PC-3 (cell line): ENCODE data around the gene PRM2. TPM values are rescaled to one million over a fixed set of nuclear protein-coding genes. Genes with fewer than 3 reads are reported as not detected.

ENCODE experiments used
- ATAC-seq: fragments of 200-7000 bp; cut with Tn5 transposase; 2 replicates; pipeline ENCODE4 v1.9.1; 2020; ENCODE audit warnings: mild to moderate bottlenecking, moderate library complexity
- BruUV-seq: library from RNA; stranded (reverse); fragments of 400-500 nt; replicated peaks from 2 replicates; lab custom pipeline; 2021; lab: Mats Ljungman, UMichigan
- CTCF ChIA-PET: fragments of 300-600 bp; sonication (Branson Sonifier 250); formaldehyde crosslinking; loops from one replicate; lab custom pipeline; 2022; ENCODE audit warnings: antibody characterized with exemption; lab: Charles Lee
- POLR2A ChIA-PET: fragments of 300-600 bp; sonication (Branson Sonifier 250); formaldehyde crosslinking; loops from one replicate; lab custom pipeline; 2022; ENCODE audit warnings: antibody characterized with exemption; ENCODE audit not compliant: unreplicated experiment; lab: Charles Lee
- DNase-seq: peaks from one replicate; pipeline ENCODE4 v3.0.0-alpha.2; 2015
- H2AFZ ChIP-seq: fragments of 300-600 bp; sonication (generic); 2 replicates; pipeline ENCODE4 v1.6.0; 2016; ENCODE audit warnings: antibody characterized with exemption, low read length
- H3F3A ChIP-seq: fragments of 300-600 bp; sonication (generic); one replicate; pipeline ENCODE4 v1.6.0; 2017; ENCODE audit warnings: antibody characterized with exemption, low read length, control low read depth, mild to moderate bottlenecking; ENCODE audit not compliant: unreplicated experiment
- H3K27ac ChIP-seq: fragments of 300-600 bp; sonication (generic); 2 replicates; pipeline ENCODE4 v1.5.1; 2016; ENCODE audit warnings: mild to moderate bottlenecking, low read length
- H3K27me3 ChIP-seq: fragments of 300-600 bp; sonication (generic); 2 replicates; pipeline ENCODE4 v1.6.1; 2016; ENCODE audit warnings: low read length, mixed read lengths
- H3K36me3 ChIP-seq: fragments of 300-600 bp; sonication (generic); 2 replicates; pipeline ENCODE4 v1.6.1; 2016; ENCODE audit warnings: low read depth, mixed run types, low read length, mixed read lengths
- H3K4me1 ChIP-seq: fragments of 300-600 bp; sonication (generic); 2 replicates; pipeline ENCODE4 v1.5.1; 2016; ENCODE audit warnings: low read length; ENCODE audit not compliant: insufficient read depth
- H3K4me2 ChIP-seq: fragments of 300-600 bp; sonication (generic); 2 replicates; pipeline ENCODE4 v1.6.0; 2016; ENCODE audit warnings: low read length
- H3K4me3 ChIP-seq: fragments of 300-600 bp; sonication (generic); 2 replicates; pipeline ENCODE4 v1.5.1; 2016; ENCODE audit warnings: mild to moderate bottlenecking, low read length, mixed read lengths
- H3K79me2 ChIP-seq: fragments of 300-600 bp; sonication (generic); 2 replicates; pipeline ENCODE4 v1.6.1; 2017; ENCODE audit warnings: low read length, mixed read lengths
- H3K9ac ChIP-seq: fragments of 300-600 bp; sonication (generic); 2 replicates; pipeline ENCODE4 v1.6.0; 2016; ENCODE audit warnings: mild to moderate bottlenecking, low read length
- H3K9me2 ChIP-seq: fragments of 300-600 bp; sonication (generic); replicated peaks from 2 replicates; pipeline ENCODE4 v1.6.1; 2016; ENCODE audit warnings: mixed run types, low read length, mixed read lengths
- H3K9me3 ChIP-seq: fragments of 300-600 bp; sonication (generic); 2 replicates; pipeline ENCODE4 v1.6.1; 2016; ENCODE audit warnings: low read length, mixed read lengths
- H4K20me1 ChIP-seq: fragments of 300-600 bp; sonication (generic); 2 replicates; pipeline ENCODE4 v1.6.1; 2016; ENCODE audit warnings: low read length, mixed read lengths
- EZH2 ChIP-seq: fragments of 300-600 bp; sonication (generic); IDR thresholded peaks from one replicate; pipeline ENCODE4 v1.6.1; 2017; ENCODE audit warnings: antibody characterized with exemption, mild to moderate bottlenecking, low read length; ENCODE audit not compliant: unreplicated experiment
- intact Hi-C: fragments of 100-400 bp; cut with micrococcal nuclease; formaldehyde crosslinking; loops from 2 replicates; pipeline ENCODE4 v1.9.0; 2023
- total RNA-seq: library from RNA; depleted of rRNA; stranded (reverse); fragments of >200 nt; gene quantifications from 2 replicates; pipeline ENCODE4 v1.2.3, GENCODE V29; 2014
- TF ChIP-seq, protein P1 (sequence below): fragments of 300-600 bp; sonication (generic); conservative IDR thresholded peaks from 2 replicates; pipeline ENCODE4 v1.5.1; 2017; ENCODE audit warnings: antibody characterized with exemption, low read depth, mild to moderate bottlenecking, low read length

PRM2 gene
- total RNA-seq, 1 experiment from 2014 or later: not detected

- TF ChIP-seq, protein P1, sequence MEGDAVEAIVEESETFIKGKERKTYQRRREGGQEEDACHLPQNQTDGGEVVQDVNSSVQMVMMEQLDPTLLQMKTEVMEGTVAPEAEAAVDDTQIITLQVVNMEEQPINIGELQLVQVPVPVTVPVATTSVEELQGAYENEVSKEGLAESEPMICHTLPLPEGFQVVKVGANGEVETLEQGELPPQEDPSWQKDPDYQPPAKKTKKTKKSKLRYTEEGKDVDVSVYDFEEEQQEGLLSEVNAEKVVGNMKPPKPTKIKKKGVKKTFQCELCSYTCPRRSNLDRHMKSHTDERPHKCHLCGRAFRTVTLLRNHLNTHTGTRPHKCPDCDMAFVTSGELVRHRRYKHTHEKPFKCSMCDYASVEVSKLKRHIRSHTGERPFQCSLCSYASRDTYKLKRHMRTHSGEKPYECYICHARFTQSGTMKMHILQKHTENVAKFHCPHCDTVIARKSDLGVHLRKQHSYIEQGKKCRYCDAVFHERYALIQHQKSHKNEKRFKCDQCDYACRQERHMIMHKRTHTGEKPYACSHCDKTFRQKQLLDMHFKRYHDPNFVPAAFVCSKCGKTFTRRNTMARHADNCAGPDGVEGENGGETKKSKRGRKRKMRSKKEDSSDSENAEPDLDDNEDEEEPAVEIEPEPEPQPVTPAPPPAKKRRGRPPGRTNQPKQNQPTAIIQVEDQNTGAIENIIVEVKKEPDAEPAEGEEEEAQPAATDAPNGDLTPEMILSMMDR: no peak
- peak overlapping the region; percentile 79 for H3K9ac ChIP-seq
- CTCF ChIA-PET: interaction anchor here (0.6 to 2.4 kb wide), 6 partner anchors 55 to 333 kb away, joined by 3 to 25 read pairs (median 5); no protein-coding TSS in a partner anchor
- peaks cover 26% of the 10 kb centered on the region for H3K79me2 ChIP-seq
- intact Hi-C loops: loop anchor here (1.0 to 10.0 kb wide), 3 partner anchors 101 to 285 kb away; no protein-coding TSS in a partner anchor
- H3K27me3 ChIP-seq: no peaks in the 10 kb centered on the region
- no peaks in the 10 kb centered on the region for H3K9me2 ChIP-seq
- ATAC-seq (peak; percentile 39), DNase-seq (peak; percentile 41)
- POLR2A ChIA-PET: interaction anchor here (0.5 to 0.9 kb wide), 8 partner anchors 11 to 528 kb away, joined by 3 to 6 read pairs (median 5); no protein-coding TSS in a partner anchor
- no peaks in the 10 kb centered on the region for H3K9me3 ChIP-seq
- H3K27ac ChIP-seq: peak overlapping the region; percentile 75
- H3K4me2 ChIP-seq: peak overlapping the region; percentile 99
- H3K36me3 ChIP-seq: no peaks in the 10 kb centered on the region
- H2AFZ ChIP-seq: peak overlapping the region; percentile 73
- no peaks in the 10 kb centered on the region for H3F3A ChIP-seq
- peak overlapping the region; percentile 82 for H3K4me3 ChIP-seq
- BruUV-seq: TSS peak; percentile 41
- H4K20me1 ChIP-seq: peaks cover 22% of the 10 kb centered on the region
- H3K4me1 ChIP-seq: peaks cover 21% of the 10 kb centered on the region
Observed at GRCh38 chr16:11256661-11257130, 19.6 kb downstream of the PRM2 start.

GRCh38 chr16:11255737-11256660, 20.3 kb downstream of the PRM2 start, which contains the start of gene SOCS1:
SOCS1 (minus strand) TSS chr16:11256204; CDS start chr16:11255478, 726 bp downstream.
- Histone ChIP-seq H3K79me2 (peaks cover 26% of the 10 kb centered on the region), H3K9me2 (no peaks in the 10 kb centered on the region), H3K36me3 (no peaks in the 10 kb centered on the region), H4K20me1 (peaks cover 22% of the 10 kb centered on the region), H3K9ac (peak within 1 kb of the TSS; percentile 79), H3K4me2 (peak within 1 kb of the TSS; percentile 99), H3K4me1 (peaks cover 21% of the 10 kb centered on the region), H2AFZ (peak within 1 kb of the TSS; percentile 73), H3K4me3 (peak within 1 kb of the TSS; percentile 82), H3K27ac (peak within 1 kb of the TSS; percentile 75), H3K9me3 (no peaks in the 10 kb centered on the region), H3K27me3 (no peaks in the 10 kb centered on the region), H3F3A (no peaks in the 10 kb centered on the region)
- ChIA-PET POLR2A (interaction anchor here (0.5 to 0.9 kb wide), 12 partner anchors 12 to 528 kb away, joined by 3 to 15 read pairs (median 5); no protein-coding TSS in a partner anchor), CTCF (interaction anchor here (0.6 to 2.5 kb wide), 15 partner anchors 54 to 334 kb away, joined by 3 to 25 read pairs (median 6); no protein-coding TSS in a partner anchor)
- DNase-seq (peak; percentile 82), ATAC-seq (peak; percentile 67)
- no TSS peak for BruUV-seq
- intact Hi-C loops: loop anchor here (5.0 to 10.0 kb wide), 2 partner anchors 101 to 121 kb away; no protein-coding TSS in a partner anchor
- TF ChIP-seq, protein P1: peak; percentile 62; the same call in 1 of the 2 replicates
- no peak for TF ChIP-seq EZH2
